ENCODE data around the gene POLR3E.

POLR3E gene

DNA sequence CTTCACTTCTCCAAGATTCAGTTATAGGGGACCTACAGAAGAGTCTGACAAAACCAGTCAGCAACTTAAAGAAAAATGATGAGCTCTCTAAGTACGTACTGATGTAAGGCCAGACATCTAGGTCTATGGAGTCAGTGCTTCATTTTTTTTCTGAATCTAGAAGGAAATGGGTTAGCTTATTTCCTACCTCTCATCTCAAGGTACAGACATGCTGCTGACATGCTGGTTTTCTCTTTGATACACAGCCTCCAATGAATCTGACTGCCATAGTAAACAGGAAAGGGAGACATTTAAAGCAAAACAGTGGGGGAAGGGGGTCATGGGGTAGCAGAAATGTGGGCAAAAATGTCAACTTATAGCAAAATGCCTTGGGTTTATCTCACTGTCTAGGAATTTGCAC, 60.8 kb downstream of the POLR3E start:
- no peak overlapping the region for H3K4me3 ChIP-seq (replicated peaks; ENCODE audit: low read depth, low read length)
- peaks cover 2% of the 10 kb centered on the region for H3K36me3 ChIP-seq (ENCODE audit: control insufficient read depth, insufficient read depth, low read length)
- no peak for DNase-seq (ENCODE audit: extremely low read depth, insufficient read length)

GRCh38 chr16:22359679-22360078, 62.5 kb downstream of the POLR3E start:
- peaks cover 4% of the 10 kb centered on the region for H3K36me3 ChIP-seq (ENCODE audit: control insufficient read depth, insufficient read depth, low read length)
- no peak for DNase-seq (ENCODE audit: extremely low read depth, insufficient read length)
- no peak overlapping the region for H3K4me3 ChIP-seq (replicated peaks; ENCODE audit: low read depth, low read length)
- H3K27me3 ChIP-seq (replicated peaks; ENCODE audit: control insufficient read depth, insufficient read depth, low read length) = no peaks in the 10 kb centered on the region
- TF ChIP-seq, protein P1, sequence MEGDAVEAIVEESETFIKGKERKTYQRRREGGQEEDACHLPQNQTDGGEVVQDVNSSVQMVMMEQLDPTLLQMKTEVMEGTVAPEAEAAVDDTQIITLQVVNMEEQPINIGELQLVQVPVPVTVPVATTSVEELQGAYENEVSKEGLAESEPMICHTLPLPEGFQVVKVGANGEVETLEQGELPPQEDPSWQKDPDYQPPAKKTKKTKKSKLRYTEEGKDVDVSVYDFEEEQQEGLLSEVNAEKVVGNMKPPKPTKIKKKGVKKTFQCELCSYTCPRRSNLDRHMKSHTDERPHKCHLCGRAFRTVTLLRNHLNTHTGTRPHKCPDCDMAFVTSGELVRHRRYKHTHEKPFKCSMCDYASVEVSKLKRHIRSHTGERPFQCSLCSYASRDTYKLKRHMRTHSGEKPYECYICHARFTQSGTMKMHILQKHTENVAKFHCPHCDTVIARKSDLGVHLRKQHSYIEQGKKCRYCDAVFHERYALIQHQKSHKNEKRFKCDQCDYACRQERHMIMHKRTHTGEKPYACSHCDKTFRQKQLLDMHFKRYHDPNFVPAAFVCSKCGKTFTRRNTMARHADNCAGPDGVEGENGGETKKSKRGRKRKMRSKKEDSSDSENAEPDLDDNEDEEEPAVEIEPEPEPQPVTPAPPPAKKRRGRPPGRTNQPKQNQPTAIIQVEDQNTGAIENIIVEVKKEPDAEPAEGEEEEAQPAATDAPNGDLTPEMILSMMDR (IDR thresholded peaks at IDR 0.05; ENCODE audit: insufficient read depth, low read length, poor library complexity, severe bottlenecking) = no peak

More for the DNA sequence above, 60.8 kb downstream of the POLR3E start:
- TF ChIP-seq, protein P1 (IDR thresholded peaks at IDR 0.05; ENCODE audit: insufficient read depth, low read length, poor library complexity, severe bottlenecking) = no peak
- H3K27me3 ChIP-seq (replicated peaks; ENCODE audit: control insufficient read depth, insufficient read depth, low read length) = no peaks in the 10 kb centered on the region

- Histone ChIP-seq H3K4me3 (replicated peaks; ENCODE audit: low read depth, low read length) (no peak overlapping the region), H3K36me3 (ENCODE audit: control insufficient read depth, insufficient read depth, low read length) (peaks cover 4% of the 10 kb centered on the region), H3K27me3 (replicated peaks; ENCODE audit: control insufficient read depth, insufficient read depth, low read length) (no peaks in the 10 kb centered on the region)
- TF ChIP-seq, protein P1 (IDR thresholded peaks at IDR 0.05; ENCODE audit: insufficient read depth, low read length, poor library complexity, severe bottlenecking) = no peak
- no peak for DNase-seq (ENCODE audit: extremely low read depth, insufficient read length)
These were observed 63.9 kb downstream of the POLR3E start for GRCh38 chr16:22360963-22361659.

DNA sequence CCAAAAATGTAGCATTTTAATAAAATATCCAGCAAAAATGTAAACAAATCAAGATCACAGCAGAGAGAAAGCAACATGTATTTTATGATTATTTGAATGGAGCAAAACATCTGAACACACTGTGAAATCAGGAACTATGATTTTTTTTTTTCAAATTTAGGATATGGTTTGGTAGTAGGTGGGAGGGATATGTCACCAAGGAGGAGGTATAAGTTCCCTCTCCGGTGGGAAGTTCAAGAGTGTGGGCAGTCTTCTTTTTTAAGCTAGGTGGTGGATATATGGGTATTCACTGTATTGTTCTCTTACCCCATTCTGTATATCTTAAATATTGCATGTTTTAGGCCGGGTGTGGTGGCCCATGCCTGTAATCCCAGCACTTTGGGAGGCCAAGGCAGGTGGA, 67.0 kb downstream of the POLR3E start:
- TF ChIP-seq, protein P1 (IDR thresholded peaks at IDR 0.05; ENCODE audit: insufficient read depth, low read length, poor library complexity, severe bottlenecking) = no peak
- DNase-seq (ENCODE audit: extremely low read depth, insufficient read length) = no peak
- no peaks in the 10 kb centered on the region for H3K27me3 ChIP-seq (replicated peaks; ENCODE audit: control insufficient read depth, insufficient read depth, low read length)
- peaks cover 6% of the 10 kb centered on the region for H3K36me3 ChIP-seq (ENCODE audit: control insufficient read depth, insufficient read depth, low read length)
- no peak overlapping the region for H3K4me3 ChIP-seq (replicated peaks; ENCODE audit: low read depth, low read length)

GRCh38 chr16:22366371-22366770, 69.2 kb downstream of the POLR3E start:
- H3K36me3 ChIP-seq (ENCODE audit: control insufficient read depth, insufficient read depth, low read length) = peaks cover 5% of the 10 kb centered on the region
- TF ChIP-seq, protein P1 (IDR thresholded peaks at IDR 0.05; ENCODE audit: insufficient read depth, low read length, poor library complexity, severe bottlenecking) = no peak
- H3K27me3 ChIP-seq (replicated peaks; ENCODE audit: control insufficient read depth, insufficient read depth, low read length) = no peaks in the 10 kb centered on the region
- no peak for DNase-seq (ENCODE audit: extremely low read depth, insufficient read length)
- H3K4me3 ChIP-seq (replicated peaks; ENCODE audit: low read depth, low read length) = no peak overlapping the region
